T-helper 9 cell (primary cell): ENCODE results near the gene C12orf54.
"Not testable (repeated sequence)": the region's sequence is repeated elsewhere in the genome, so short reads cannot be mapped to it uniquely, and the experiment has no call there.

Source experiments
- DNase-seq: peaks from one replicate; pipeline ENCODE4 v3.0.0-alpha.2; 2020
- total RNA-seq, 2 donors: gene quantifications; one replicate each; lab custom pipeline; 2026; lab: John Stamatoyannopoulos, UW

The C12orf54 gene
- total RNA-seq, result 0 to 0.07 reads per million in 2 donors

- no peak for DNase-seq
Measured at GRCh38 chr12:48482198-48482597, at the start of gene C12orf54. C12orf54 (plus strand) TSS chr12:48482498; CDS start chr12:48483297, 799 bp downstream.

GRCh38 chr12:48434016-48434415 lies 48.3 kb upstream of the C12orf54 start:
- DNase-seq, result not testable (repeated sequence)

- no peak for DNase-seq
Measured at GRCh38 chr12:48441069-48441468, 41.2 kb upstream of the C12orf54 start.

GRCh38 chr12:48442179-48442847 lies 40.0 kb upstream of the C12orf54 start:
- DNase-seq, result no peak

GRCh38 chr12:48445538-48445937 lies 36.8 kb upstream of the C12orf54 start:
- DNase-seq, result no peak

GRCh38 chr12:48446161-48446776 lies 36.0 kb upstream of the C12orf54 start:
- DNase-seq, result no peak

GRCh38 chr12:48447755-48448154 lies 34.5 kb upstream of the C12orf54 start:
- no peak for DNase-seq

GRCh38 chr12:48451372-48451771 lies 30.9 kb upstream of the C12orf54 start:
- no peak for DNase-seq

GRCh38 chr12:48452961-48453360 lies 29.3 kb upstream of the C12orf54 start:
- DNase-seq, result not testable (repeated sequence)

- no peak for DNase-seq
Measured at GRCh38 chr12:48454667-48455066, 27.6 kb upstream of the C12orf54 start.

- DNase-seq, result no peak
Measured at GRCh38 chr12:48455116-48455515, 27.2 kb upstream of the C12orf54 start.

GRCh38 chr12:48459259-48459658 lies 23.0 kb upstream of the C12orf54 start:
- no peak for DNase-seq

GRCh38 chr12:48469027-48469426 lies 13.3 kb upstream of the C12orf54 start:
- DNase-seq, result not testable (repeated sequence)

- no peak for DNase-seq
Measured at GRCh38 chr12:48472259-48472658, 10.0 kb upstream of the C12orf54 start, which contains the start of gene ANP32D. ANP32D (plus strand) TSS chr12:48472559; CDS start chr12:48472665, 106 bp downstream.

GRCh38 chr12:48473061-48473460 lies 9.2 kb upstream of the C12orf54 start:
- no peak for DNase-seq

- not testable (repeated sequence) for DNase-seq
Measured at GRCh38 chr12:48474497-48474896, 7.8 kb upstream of the C12orf54 start.

GRCh38 chr12:48482930-48483329 lies 632 bp downstream of the C12orf54 start:
- DNase-seq, result no peak

GRCh38 chr12:48486261-48486660 lies 4.0 kb downstream of the C12orf54 start:
- no peak for DNase-seq

- no peak for DNase-seq
Measured at GRCh38 chr12:48486679-48487078, 4.4 kb downstream of the C12orf54 start.

GRCh38 chr12:48489012-48489411 lies 6.7 kb downstream of the C12orf54 start:
- DNase-seq, result no peak

GRCh38 chr12:48489456-48489855 lies 7.2 kb downstream of the C12orf54 start:
- not testable (repeated sequence) for DNase-seq

- DNase-seq, result not testable (repeated sequence)
Measured at GRCh38 chr12:48500281-48500680, 18.0 kb downstream of the C12orf54 start.

- not testable (repeated sequence) for DNase-seq
Measured at GRCh38 chr12:48506836-48507235, 24.5 kb downstream of the C12orf54 start.

GRCh38 chr12:48508987-48509386 lies 26.7 kb downstream of the C12orf54 start:
- no peak for DNase-seq
